HFF-Myc (cell line): ENCODE results near the gene SLC1A2.

Source experiments
- DNase-seq: peaks from one replicate; pipeline ENCODE4 v3.0.0-alpha.2; 2011; ENCODE audit warnings: low read depth; ENCODE audit errors: extremely low read depth
- H3K4me3 ChIP-seq: replicated peaks from 2 replicates; pipeline ENCODE4 v1.5.1; 2011; ENCODE audit warnings: low read depth, mild to moderate bottlenecking, control low read depth, low read length
- TF ChIP-seq, protein P1 (sequence below): IDR thresholded peaks from 2 replicates; pipeline ENCODE4 v1.5.1; 2012; ENCODE audit warnings: mild to moderate bottlenecking, low read depth, low read length, control low read depth; ENCODE audit errors: missing control alignments

Gene SLC1A2

DNA sequence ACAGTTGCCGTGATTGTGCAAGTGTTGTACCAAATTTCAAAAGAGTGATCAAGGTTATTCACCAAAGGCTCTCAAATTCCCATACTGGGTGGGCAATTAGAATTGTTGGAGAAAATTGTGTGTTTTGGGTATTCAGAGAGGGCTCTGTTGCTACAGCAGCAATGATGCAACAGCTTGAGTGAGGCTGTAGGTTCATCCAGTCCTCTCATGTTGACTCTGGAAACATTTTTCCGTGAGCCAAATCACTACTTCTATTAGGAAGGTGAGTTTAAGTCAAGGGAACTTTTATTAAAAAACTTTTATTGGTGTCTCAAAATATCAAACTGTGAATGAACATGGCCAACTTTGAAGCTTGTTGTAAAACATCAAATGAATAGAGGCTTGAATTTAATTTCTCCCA lies 163.8 kb downstream of the SLC1A2 start:
- DNase-seq: no peak
- TF ChIP-seq, protein P1, sequence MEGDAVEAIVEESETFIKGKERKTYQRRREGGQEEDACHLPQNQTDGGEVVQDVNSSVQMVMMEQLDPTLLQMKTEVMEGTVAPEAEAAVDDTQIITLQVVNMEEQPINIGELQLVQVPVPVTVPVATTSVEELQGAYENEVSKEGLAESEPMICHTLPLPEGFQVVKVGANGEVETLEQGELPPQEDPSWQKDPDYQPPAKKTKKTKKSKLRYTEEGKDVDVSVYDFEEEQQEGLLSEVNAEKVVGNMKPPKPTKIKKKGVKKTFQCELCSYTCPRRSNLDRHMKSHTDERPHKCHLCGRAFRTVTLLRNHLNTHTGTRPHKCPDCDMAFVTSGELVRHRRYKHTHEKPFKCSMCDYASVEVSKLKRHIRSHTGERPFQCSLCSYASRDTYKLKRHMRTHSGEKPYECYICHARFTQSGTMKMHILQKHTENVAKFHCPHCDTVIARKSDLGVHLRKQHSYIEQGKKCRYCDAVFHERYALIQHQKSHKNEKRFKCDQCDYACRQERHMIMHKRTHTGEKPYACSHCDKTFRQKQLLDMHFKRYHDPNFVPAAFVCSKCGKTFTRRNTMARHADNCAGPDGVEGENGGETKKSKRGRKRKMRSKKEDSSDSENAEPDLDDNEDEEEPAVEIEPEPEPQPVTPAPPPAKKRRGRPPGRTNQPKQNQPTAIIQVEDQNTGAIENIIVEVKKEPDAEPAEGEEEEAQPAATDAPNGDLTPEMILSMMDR: no peak
- H3K4me3 ChIP-seq: no peak overlapping the region

DNA sequence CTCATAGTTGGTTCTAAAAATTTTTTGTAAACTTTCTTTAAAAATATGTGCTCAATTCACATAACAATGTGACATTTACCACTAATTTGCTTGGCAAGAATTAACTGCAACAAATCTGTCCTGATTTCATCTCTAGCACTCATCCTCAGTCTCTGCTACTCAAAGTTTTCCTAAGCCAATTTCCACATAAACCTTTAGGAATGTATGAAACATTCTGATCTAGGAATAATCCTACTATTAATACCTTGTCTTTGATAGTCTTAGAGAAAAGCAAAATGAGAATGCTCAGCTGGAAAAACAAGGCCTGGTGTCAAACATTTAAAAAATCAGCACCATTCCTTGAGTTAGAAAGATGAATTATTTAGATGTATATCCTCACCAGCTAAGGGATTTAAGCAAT lies 166.1 kb downstream of the SLC1A2 start:
- TF ChIP-seq, protein P1: no peak
- DNase-seq: no peak
- no peak overlapping the region for H3K4me3 ChIP-seq

DNA sequence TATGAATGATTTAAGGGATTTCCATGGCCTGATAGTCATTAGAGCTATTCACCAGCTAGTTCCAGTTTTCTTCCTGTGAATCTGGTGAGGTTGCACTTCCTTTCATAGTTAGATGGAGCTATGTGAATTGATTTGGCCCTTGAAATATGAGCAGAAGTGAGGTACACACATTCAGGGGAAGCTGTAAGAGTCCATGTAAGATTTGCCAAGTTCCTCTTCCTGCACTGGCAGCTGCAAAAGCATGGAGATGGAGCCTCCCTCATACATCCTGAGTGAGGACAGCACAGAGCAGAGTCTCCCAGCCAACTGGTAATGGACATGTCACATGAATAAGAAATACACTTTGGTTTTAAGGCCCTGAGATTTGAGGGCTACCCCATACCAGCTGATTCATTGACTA lies 168.7 kb downstream of the SLC1A2 start:
- no peak for DNase-seq
- TF ChIP-seq, protein P1: no peak
- H3K4me3 ChIP-seq: no peak overlapping the region

DNA sequence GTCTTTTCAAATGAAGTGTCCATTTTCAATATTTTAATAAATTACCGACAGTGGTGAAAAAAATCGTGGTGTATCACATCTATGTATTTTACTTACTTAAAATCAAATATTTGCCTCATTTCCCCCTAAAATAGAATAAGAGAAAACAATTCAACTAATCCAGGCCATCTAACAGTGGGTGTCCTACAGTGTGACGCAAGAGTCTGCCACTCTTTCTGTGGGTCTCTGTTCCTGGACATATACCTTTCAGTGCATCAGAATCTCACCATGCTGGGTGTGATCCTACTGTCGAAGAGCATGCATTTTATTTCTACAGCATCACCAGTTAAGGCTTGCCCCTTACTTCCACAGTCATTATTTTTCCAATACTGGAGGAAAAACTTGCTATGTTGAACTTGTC lies 169.2 kb downstream of the SLC1A2 start:
- H3K4me3 ChIP-seq: no peak overlapping the region
- TF ChIP-seq, protein P1: no peak
- no peak for DNase-seq

DNA sequence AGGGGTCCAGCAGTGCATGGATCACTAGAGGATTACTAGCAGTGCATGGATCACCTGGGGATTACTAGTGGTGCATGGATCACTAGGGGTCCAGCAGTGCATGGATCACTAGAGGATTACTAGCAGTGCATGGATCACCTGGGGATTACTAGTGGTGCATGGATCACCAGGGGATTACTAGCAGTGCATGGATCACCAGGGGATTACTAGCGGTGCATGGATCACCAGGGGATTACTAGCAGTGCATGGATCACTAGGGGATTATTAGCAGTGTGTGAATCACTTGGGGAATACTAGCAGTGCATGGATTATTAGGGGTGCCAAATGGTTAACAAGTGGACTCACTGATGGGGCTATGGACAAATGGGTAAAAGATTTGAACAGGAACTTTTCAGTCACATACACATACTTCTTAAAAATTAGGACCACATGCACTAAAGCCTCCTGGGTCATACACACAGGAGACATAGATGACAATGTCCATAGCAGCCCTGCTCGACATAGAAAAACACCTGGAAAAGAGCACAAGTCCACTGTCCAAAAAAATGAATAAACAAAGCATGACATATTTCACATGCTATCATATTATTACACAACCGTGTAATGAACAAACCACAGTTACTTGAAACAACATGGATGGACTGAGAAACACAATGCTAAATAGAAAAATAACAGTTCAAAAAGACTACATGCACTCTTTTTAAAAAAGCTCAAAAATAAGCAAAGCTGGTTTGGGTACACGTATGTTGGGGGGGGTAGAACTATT lies 170.6 kb downstream of the SLC1A2 start:
- DNase-seq: no peak
- no peak overlapping the region for H3K4me3 ChIP-seq
- TF ChIP-seq, protein P1: no peak

DNA sequence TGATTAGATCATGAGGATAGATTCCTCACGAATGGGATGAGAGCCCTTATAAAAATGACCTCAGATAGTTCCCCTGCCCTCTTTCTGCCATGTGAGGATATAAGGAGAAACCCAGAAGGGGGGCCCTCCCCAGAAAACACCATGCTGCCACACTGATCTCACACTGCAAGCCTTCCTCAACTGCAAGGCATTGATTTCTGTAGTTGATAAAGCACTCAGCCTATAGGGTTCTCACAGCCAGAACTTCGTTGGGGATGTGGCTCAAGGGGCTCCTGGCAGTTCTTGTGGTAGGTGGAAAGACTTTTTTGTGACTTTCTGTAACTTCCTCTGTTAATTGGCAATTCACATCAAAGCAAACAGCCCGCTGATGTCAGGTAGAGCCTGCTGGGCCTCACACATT lies 171.5 kb downstream of the SLC1A2 start:
- TF ChIP-seq, protein P1: no peak
- no peak for DNase-seq
- H3K4me3 ChIP-seq: no peak overlapping the region

DNA sequence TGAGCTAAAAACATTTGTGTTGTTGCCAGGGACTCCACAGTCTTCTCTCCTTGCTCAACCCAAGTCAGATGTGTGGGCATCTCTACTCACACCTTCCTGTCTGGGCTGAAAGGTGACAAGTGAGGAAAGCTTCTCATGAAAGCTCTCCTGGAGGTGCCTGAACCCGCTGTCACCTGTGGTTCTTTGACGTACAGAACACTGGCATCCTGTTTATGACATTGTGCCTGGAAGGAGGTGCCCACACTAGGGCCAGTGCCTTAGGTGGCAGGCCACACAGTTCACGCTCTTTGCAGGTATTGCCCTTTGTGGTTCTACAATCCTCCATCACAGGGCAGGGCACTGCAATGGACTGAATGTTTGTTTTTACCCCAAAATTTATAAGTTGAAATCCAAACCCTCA lies 171.9 kb downstream of the SLC1A2 start:
- DNase-seq: no peak
- TF ChIP-seq, protein P1: no peak
- no peak overlapping the region for H3K4me3 ChIP-seq
